GM12874 (cell line): ENCODE measurements around the gene BRINP2.

Source experiments
- CTCF ChIP-seq: IDR thresholded peaks from 2 replicates; pipeline ENCODE4 v1.5.1; 2011; ENCODE audit warnings: low read depth, mild to moderate bottlenecking, control low read depth, low read length, moderate library complexity; ENCODE audit not compliant: insufficient read depth

The BRINP2 gene

GRCh38 chr1:177227978-177228692 is 57.4 kb downstream of the BRINP2 start:
- no peak for TF ChIP-seq CTCF

GRCh38 chr1:177228693-177229065 is 57.9 kb downstream of the BRINP2 start:
- TF ChIP-seq CTCF: no peak

- no peak for TF ChIP-seq CTCF
Measured at GRCh38 chr1:177229781-177230180, 59.0 kb downstream of the BRINP2 start.

- no peak for TF ChIP-seq CTCF
Measured at GRCh38 chr1:177230228-177231016, 59.7 kb downstream of the BRINP2 start.

- TF ChIP-seq CTCF: no peak
Measured at GRCh38 chr1:177235350-177235749, 64.6 kb downstream of the BRINP2 start.

- TF ChIP-seq CTCF: no peak
Measured at GRCh38 chr1:177236962-177237361, 66.2 kb downstream of the BRINP2 start.

- no peak for TF ChIP-seq CTCF
Measured at GRCh38 chr1:177238967-177239366, 68.2 kb downstream of the BRINP2 start.
